SK-N-SH (cell line): ENCODE results near the gene SPTLC1. TPM values are rescaled to one million over a fixed set of nuclear protein-coding genes. Genes with fewer than 3 reads are reported as not detected.
"Not testable (repeated sequence)": the region's sequence is repeated elsewhere in the genome, so short reads cannot be mapped to it uniquely, and the experiment has no call there.

Source experiments
- CTCF ChIA-PET: fragments of 300-600, 350-600 bp; formaldehyde crosslinking; extraction: SDS; loops from one replicate; lab custom pipeline; 2021; lab: Yijun Ruan, JAX
- POLR2A ChIA-PET: fragments of 350-600 bp; sonication (Branson Sonifier 250); formaldehyde crosslinking; extraction: SDS; loops from one replicate; lab custom pipeline; 2020; ENCODE audit warnings: antibody characterized with exemption, inconsistent platforms; lab: Yijun Ruan, JAX
- DNase-seq: peaks from one replicate; pipeline ENCODE4 v3.0.0; 2012
- H2AFZ ChIP-seq: fragments of 200-600 bp; sonication (generic); 2 replicates; pipeline ENCODE4 v1.8.1; 2016; ENCODE audit warnings: antibody characterized with exemption, mild to moderate bottlenecking, low read depth
- H3F3A ChIP-seq: fragments of 200-600 bp; sonication (generic); replicated peaks from 2 replicates; pipeline ENCODE3; 2016; ENCODE audit warnings: antibody characterized with exemption, mild to moderate bottlenecking; ENCODE audit not compliant: insufficient read depth
- H3K27ac ChIP-seq, 2 experiments: fragments of 200-500 bp in 1 of 2; fragments of 200-600 bp in 1 of 2; sonication (Bioruptor generic) in 1 of 2; sonication (generic), shearing (Covaris generic) in 1 of 2; 2 replicates each; pipeline versions ENCODE4 v1.5.1 to v1.6.1; 2014 to 2016; ENCODE audit warnings: low read depth in 2 of 2, inconsistent platforms in 1 of 2, low read length in 1 of 2, mild to moderate bottlenecking in 1 of 2, mixed read lengths in 1 of 2
- H3K27me3 ChIP-seq: fragments of 200-600 bp; sonication (generic), shearing (Covaris generic); 2 replicates; pipeline ENCODE4 v1.6.1; 2016; ENCODE audit warnings: mixed run types; ENCODE audit not compliant: insufficient read depth
- H3K36me3 ChIP-seq, 2 experiments: fragments of 200-500 bp in 1 of 2; fragments of 200-600 bp in 1 of 2; sonication (Bioruptor generic) in 1 of 2; sonication (generic) in 1 of 2; replicated peaks in 1 of 2; 2 replicates each; pipeline versions ENCODE3 to v1.5.1; 2014 to 2016; ENCODE audit warnings: low read length in 1 of 2, mild to moderate bottlenecking in 1 of 2; ENCODE audit not compliant: insufficient read depth in 2 of 2, control insufficient read depth in 1 of 2
- H3K4me1 ChIP-seq, 2 experiments: fragments of 200-500 bp in 1 of 2; fragments of 200-600 bp in 1 of 2; sonication (Bioruptor generic) in 1 of 2; sonication (generic), shearing (Covaris generic) in 1 of 2; 2 replicates each; pipeline versions ENCODE4 v1.5.1 to v1.6.1; 2014 to 2016; ENCODE audit warnings: low read depth in 1 of 2, low read length in 1 of 2, mixed run types in 1 of 2; ENCODE audit not compliant: insufficient read depth in 2 of 2, control insufficient read depth in 1 of 2
- H3K4me2 ChIP-seq: fragments of 200-600 bp; sonication (generic), shearing (Covaris generic); 2 replicates; pipeline ENCODE4 v1.6.1; 2017; ENCODE audit warnings: mixed run types
- H3K4me3 ChIP-seq, 2 experiments: fragments of 200-500 bp in 1 of 2; fragments of 200-600 bp in 1 of 2; sonication (Bioruptor generic) in 1 of 2; sonication (generic), shearing (Covaris generic) in 1 of 2; 2 replicates each; pipeline versions ENCODE4 v1.5.1 to v1.8.1; 2014 to 2016; ENCODE audit warnings: low read depth in 2 of 2, inconsistent platforms in 1 of 2, low read length in 1 of 2, mild to moderate bottlenecking in 1 of 2, mixed read lengths in 1 of 2, moderate library complexity in 1 of 2
- H3K79me2 ChIP-seq: fragments of 200-600 bp; sonication (generic); 2 replicates; pipeline ENCODE4 v1.8.1; 2017; ENCODE audit warnings: mild to moderate bottlenecking; ENCODE audit not compliant: insufficient read depth
- H3K9ac ChIP-seq: fragments of 200-600 bp; sonication (generic); 2 replicates; pipeline ENCODE4 v1.6.1; 2017; ENCODE audit warnings: mixed run types
- H3K9me2 ChIP-seq: fragments of 200-600 bp; sonication (generic); 2 replicates; pipeline ENCODE4 v1.6.1; 2017; ENCODE audit warnings: mixed run types
- H3K9me3 ChIP-seq: fragments of 200-600 bp; sonication (generic); 2 replicates; pipeline ENCODE4 v1.6.1; 2017; ENCODE audit warnings: mixed run types, mild to moderate bottlenecking, moderate library complexity
- H4K20me1 ChIP-seq: fragments of 200-600 bp; sonication (generic); 2 replicates; pipeline ENCODE4 v1.6.1; 2017; ENCODE audit warnings: mild to moderate bottlenecking, mixed run types; ENCODE audit not compliant: insufficient read depth
- CTCF ChIP-seq: fragments of 200-600 bp; sonication (generic); IDR thresholded peaks from 2 replicates; pipeline ENCODE4 v1.6.1; 2017; ENCODE audit warnings: antibody characterized with exemption, mild to moderate bottlenecking, moderate library complexity
- ELF1 ChIP-seq: IDR thresholded peaks from 2 replicates; pipeline ENCODE4 v1.4.0; 2012
- EZH2phosphoT487 ChIP-seq: fragments of 200-600 bp; sonication (generic); IDR thresholded peaks from 2 replicates; pipeline ENCODE4 v1.6.1; 2017; ENCODE audit warnings: low read depth, mixed run types, mild to moderate bottlenecking, antibody characterized with exemption, moderate library complexity, borderline replicate concordance
- FOSL2 ChIP-seq: IDR thresholded peaks from 2 replicates; pipeline ENCODE4 v1.4.0; 2012; ENCODE audit warnings: low read depth, mild to moderate bottlenecking, moderate library complexity, borderline replicate concordance
- FOXJ3 ChIP-seq: sonication (generic); formaldehyde crosslinking; IDR thresholded peaks from 2 replicates; pipeline ENCODE4 v1.5.1; 2020; ENCODE audit warnings: mild to moderate bottlenecking, missing genetic modification reagents
- JUND ChIP-seq: IDR thresholded peaks from 2 replicates; pipeline ENCODE4 v1.4.0; 2012
- MXI1 ChIP-seq: IDR thresholded peaks from 2 replicates; pipeline ENCODE4 v1.6.1; 2012; ENCODE audit warnings: mild to moderate bottlenecking, low read depth, low read length, improper control_type of control experiment
- NFIC ChIP-seq: IDR thresholded peaks from 2 replicates; pipeline ENCODE4 v1.4.0; 2012; ENCODE audit warnings: borderline replicate concordance
- SIN3A ChIP-seq: IDR thresholded peaks from 2 replicates; pipeline ENCODE4 v1.6.1; 2012; ENCODE audit warnings: low read depth, mild to moderate bottlenecking, low read length, moderate library complexity, borderline replicate concordance
- TAF1 ChIP-seq: IDR thresholded peaks from 2 replicates; pipeline ENCODE4 v1.6.1; 2012; ENCODE audit warnings: low read depth, mild to moderate bottlenecking, low read length, moderate library complexity, borderline replicate concordance
- TEAD4 ChIP-seq: IDR thresholded peaks from 2 replicates; pipeline ENCODE4 v1.4.0; 2012; ENCODE audit warnings: mild to moderate bottlenecking, borderline replicate concordance; ENCODE audit not compliant: insufficient read depth
- USF2 ChIP-seq: fragments of 150-350 bp; IDR thresholded peaks from 2 replicates; pipeline ENCODE4 v1.6.1; 2017; ENCODE audit warnings: antibody characterized with exemption, low read length, low read depth, borderline replicate concordance
- ZBTB33 ChIP-seq: IDR thresholded peaks from 2 replicates; pipeline ENCODE4 v1.4.0; 2012; ENCODE audit warnings: low read depth, borderline replicate concordance
- WGBS: methylation state at CpG from one replicate; pipeline ENCODE4 v1.1.6; 2017; ENCODE audit warnings: low lambda C conversion rate; 5-methylcytosine and 5-hydroxymethylcytosine counted together
- polyA plus RNA-seq, 3 experiments: library from polyadenylated mRNA; depleted of rRNA; stranded (reverse); fragments of >200 nt; gene quantifications; 2 replicates each; pipeline ENCODE4 v1.2.3, GENCODE V29; 2012

SPTLC1 gene
- polyA plus RNA-seq, 1 of the 3 experiments (the other 2 are of a cell fraction) = 53.9 TPM

GRCh38 chr9:92158097-92158601, 42.9 kb upstream of the SPTLC1 start:
- Histone ChIP-seq H3K36me3 (no peaks in the 10 kb centered on the region), H3K79me2 (no peaks in the 10 kb centered on the region), H3K27me3 (no peaks in the 10 kb centered on the region), H3K4me1 (peaks cover under 1 to 9% of the 10 kb centered on the region in 2 experiments; a peak in 2 of 4 replicates), H3K4me3 (no peak overlapping the region), H4K20me1 (no peaks in the 10 kb centered on the region), H2AFZ (no peak overlapping the region), H3K9me2 (no peaks in the 10 kb centered on the region), H3K9me3 (no peaks in the 10 kb centered on the region), H3K27ac (no peak overlapping the region), H3F3A (no peaks in the 10 kb centered on the region), H3K4me2 (no peak overlapping the region), H3K9ac (no peak overlapping the region)
- ChIA-PET POLR2A (no interaction called here), CTCF (interaction anchor here (1.8 kb wide), 1 partner anchor 20 kb away, joined by 4 read pairs; no protein-coding TSS in a partner anchor)
- TF ChIP-seq FOSL2 (no peak), EZH2phosphoT487 (no peak), CTCF (no peak), ELF1 (no peak), TEAD4 (no peak), SIN3A (no peak), MXI1 (no peak), NFIC (no peak), TAF1 (no peak), USF2 (no peak), FOXJ3 (CRISPR knock-in tag) (no peak), ZBTB33 (no peak), JUND (no peak)
- 61% methylated on average over 5 of the region's 10 CpGs for WGBS
- no peak for DNase-seq

- not testable (repeated sequence) for H4K20me1 ChIP-seq, DNase-seq
Measured at GRCh38 chr9:92155736-92156135, 40.5 kb upstream of the SPTLC1 start.

More at GRCh38 chr9:92155736-92156135, 40.5 kb upstream of the SPTLC1 start:
- H3K4me2 ChIP-seq, H2AFZ ChIP-seq, H3K9me3 ChIP-seq, H3K27ac ChIP-seq, H3K79me2 ChIP-seq, POLR2A ChIA-PET, H3K9me2 ChIP-seq, H3K27me3 ChIP-seq, H3K36me3 ChIP-seq, H3K4me3 ChIP-seq, H3K9ac ChIP-seq: not testable (repeated sequence)
- 87% methylated on average over 11 of the region's 12 CpGs for WGBS
- Histone ChIP-seq H3K4me1 (peaks cover 22 to 23% of the 10 kb centered on the region in 2 experiments), H3F3A (peaks cover 12% of the 10 kb centered on the region)
- CTCF ChIA-PET = interaction anchor here (4.2 kb wide), 1 partner anchor 16 kb away, joined by 30 read pairs; no protein-coding TSS in a partner anchor
